ENCODE data around the gene TMOD3. TPM values are rescaled to one million over a fixed set of nuclear protein-coding genes. Genes with fewer than 3 reads are reported as not detected.
A peak's percentile ranks its signal among the peaks of the same experiment; 100 is the strongest.

TMOD3 gene
- total and polyA plus RNA-seq, 12 donors, result 5.4 to 28.7 (median 18.2) TPM

DNA sequence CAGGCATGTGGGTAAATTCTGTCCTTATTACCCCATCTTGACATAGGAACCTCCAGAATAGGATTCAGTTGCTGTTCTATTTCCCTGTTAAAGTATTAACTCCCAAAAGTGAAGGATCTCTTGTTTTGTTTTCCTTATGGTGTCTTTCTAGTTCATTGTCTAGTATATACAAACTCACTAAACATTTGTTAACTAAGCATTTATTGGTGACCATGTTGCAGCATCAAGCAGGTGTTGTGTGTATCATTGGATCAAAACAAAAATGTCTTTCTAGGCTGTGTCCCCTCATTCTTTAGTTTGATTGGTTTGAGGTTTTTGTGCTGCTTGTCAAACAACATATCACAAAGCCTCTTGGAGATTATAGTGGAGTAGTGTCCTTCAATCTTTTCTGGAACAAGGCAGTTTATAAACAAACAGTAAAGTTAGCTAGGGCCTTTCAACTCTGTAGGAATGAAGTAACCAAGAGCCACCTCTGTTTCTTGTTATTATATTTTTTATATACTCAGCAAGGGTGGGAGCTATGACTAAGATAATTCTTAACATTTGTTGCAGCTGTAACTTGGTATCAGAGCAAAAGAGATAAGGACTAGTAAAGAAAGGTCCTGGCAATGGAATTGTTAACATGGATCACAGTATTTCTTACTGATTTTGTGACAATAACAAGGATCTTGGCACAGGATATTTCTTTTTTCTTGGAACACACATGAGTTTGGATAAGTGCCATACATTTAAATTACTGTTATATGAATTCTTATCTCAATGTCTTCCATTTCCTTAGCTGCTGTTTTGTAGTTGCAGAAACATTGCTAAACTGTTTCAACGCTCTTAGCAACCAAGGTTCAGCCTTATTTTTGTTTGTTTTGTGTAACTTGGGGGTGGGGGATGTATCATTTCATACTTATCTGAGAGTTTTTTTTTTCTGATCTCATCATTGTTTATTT is 49.3 kb downstream of the TMOD3 start:
- 25 to 28% methylated on average over 1 of the region's 1 CpG for WGBS, 2 donors
- no peaks in the 10 kb centered on the region for H3K9me3 ChIP-seq
- peak; percentile 36 to 80 (median 62) for ATAC-seq
- H3K4me1 ChIP-seq, result peaks cover 0 to 75% (median 41%) of the 10 kb centered on the region in 9 donors
- peak overlapping the region in 9 of 10 donors; percentile 17 to 72 (median 66) for H3K27ac ChIP-seq
- DNase-seq, result no peak
- H3K27me3 ChIP-seq, result no peaks in the 10 kb centered on the region
- H3K4me3 ChIP-seq, result no peak overlapping the region
- H3K36me3 ChIP-seq, result peaks cover 0 to 29% (median 4%) of the 10 kb centered on the region in 9 donors
- intact Hi-C loops (cut with DNase I), result loop anchor here in 3 of 10 donors (5.0 kb wide), 2 partner anchors 36 to 46 kb away; no protein-coding TSS in a partner anchor
- TF ChIP-seq, protein P1, sequence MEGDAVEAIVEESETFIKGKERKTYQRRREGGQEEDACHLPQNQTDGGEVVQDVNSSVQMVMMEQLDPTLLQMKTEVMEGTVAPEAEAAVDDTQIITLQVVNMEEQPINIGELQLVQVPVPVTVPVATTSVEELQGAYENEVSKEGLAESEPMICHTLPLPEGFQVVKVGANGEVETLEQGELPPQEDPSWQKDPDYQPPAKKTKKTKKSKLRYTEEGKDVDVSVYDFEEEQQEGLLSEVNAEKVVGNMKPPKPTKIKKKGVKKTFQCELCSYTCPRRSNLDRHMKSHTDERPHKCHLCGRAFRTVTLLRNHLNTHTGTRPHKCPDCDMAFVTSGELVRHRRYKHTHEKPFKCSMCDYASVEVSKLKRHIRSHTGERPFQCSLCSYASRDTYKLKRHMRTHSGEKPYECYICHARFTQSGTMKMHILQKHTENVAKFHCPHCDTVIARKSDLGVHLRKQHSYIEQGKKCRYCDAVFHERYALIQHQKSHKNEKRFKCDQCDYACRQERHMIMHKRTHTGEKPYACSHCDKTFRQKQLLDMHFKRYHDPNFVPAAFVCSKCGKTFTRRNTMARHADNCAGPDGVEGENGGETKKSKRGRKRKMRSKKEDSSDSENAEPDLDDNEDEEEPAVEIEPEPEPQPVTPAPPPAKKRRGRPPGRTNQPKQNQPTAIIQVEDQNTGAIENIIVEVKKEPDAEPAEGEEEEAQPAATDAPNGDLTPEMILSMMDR (IDR thresholded peaks at IDR 0.05), result no peak

DNA sequence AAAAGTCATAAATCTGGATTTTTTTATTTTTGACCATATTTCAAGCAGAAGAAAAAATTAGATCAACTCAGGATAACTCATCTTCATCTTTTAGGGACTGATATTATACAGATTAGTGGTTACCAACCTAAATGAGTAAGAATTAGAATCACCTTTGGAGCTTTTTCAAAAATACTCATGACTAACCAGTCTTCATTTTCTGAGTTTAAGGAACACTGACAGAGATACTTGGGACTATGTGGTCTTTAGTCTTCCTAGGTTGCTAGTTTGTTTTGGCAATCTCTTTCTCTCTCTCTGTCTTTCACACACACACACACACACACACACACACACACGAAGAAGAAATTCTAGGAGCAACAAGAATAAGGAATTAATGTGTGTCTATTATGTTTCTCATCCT is 50.1 kb downstream of the TMOD3 start:
- H3K9me3 ChIP-seq, result no peaks in the 10 kb centered on the region
- TF ChIP-seq, protein P1 (IDR thresholded peaks at IDR 0.05), result no peak
- intact Hi-C loops (cut with DNase I), result loop anchor here in 3 of 10 donors (5.0 kb wide), 2 partner anchors 37 to 47 kb away; no protein-coding TSS in a partner anchor
- peaks cover 0 to 75% (median 42%) of the 10 kb centered on the region in 9 donors for H3K4me1 ChIP-seq
- peaks cover 0 to 21% (median 2%) of the 10 kb centered on the region in 9 donors for H3K36me3 ChIP-seq
- no peaks in the 10 kb centered on the region for H3K27me3 ChIP-seq
- 25 to 32% methylated on average over 1 of the region's 1 CpG for WGBS, 2 donors
- peak overlapping the region in 9 of 10 donors; percentile 5 to 72 (median 56) for H3K27ac ChIP-seq
- ATAC-seq (no peak), DNase-seq (no peak)
- H3K4me3 ChIP-seq, result no peak overlapping the region

DNA sequence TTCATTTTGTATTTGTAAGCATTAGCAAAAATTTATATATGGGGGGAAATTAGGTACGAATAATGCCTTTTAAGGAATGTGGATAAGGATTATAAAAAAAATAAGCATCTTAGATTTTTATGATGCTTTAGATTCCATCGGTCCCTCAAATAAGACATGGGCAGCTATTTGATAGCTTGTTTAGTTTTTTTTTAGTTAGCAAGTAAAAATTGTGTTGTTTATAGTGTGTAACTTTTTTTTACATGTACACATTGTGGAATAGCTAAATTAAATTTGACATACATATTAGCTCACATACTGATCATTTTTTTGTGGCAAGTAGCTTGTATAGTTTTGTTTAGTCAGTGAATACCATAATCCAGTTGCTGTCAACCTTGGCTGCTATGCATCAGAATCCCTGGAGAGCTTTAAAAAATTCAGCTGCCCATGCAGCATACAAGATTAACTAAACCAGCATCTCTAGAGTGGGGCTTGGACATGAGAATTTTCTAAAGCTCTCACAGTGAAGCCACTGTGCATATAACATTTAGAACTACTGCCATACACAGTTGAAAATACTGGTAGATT is 53.9 kb downstream of the TMOD3 start:
- Histone ChIP-seq H3K4me3 (no peak overlapping the region), H3K9me3 (no peaks in the 10 kb centered on the region), H3K36me3 (peaks cover 0 to 19% (median 0%) of the 10 kb centered on the region in 9 donors), H3K4me1 (peaks cover 0 to 64% (median 39%) of the 10 kb centered on the region in 9 donors), H3K27me3 (no peaks in the 10 kb centered on the region), H3K27ac (peak overlapping the region in 1 of 10 donors; percentile 41)
- DNase-seq (no peak), ATAC-seq (no peak)
- TF ChIP-seq, protein P1 (IDR thresholded peaks at IDR 0.05), result no peak
- 86 to 91% methylated on average over 2 of the region's 2 CpGs for whole genome bisulfite sequencing, 2 donors
- intact Hi-C loops (cut with DNase I), result loop anchor here in 3 of 10 donors (5.0 to 10.0 kb wide), 4 partner anchors 36 to 341 kb away; partner anchors contain the start of gene TMOD3 (in 1 of the 3)

DNA sequence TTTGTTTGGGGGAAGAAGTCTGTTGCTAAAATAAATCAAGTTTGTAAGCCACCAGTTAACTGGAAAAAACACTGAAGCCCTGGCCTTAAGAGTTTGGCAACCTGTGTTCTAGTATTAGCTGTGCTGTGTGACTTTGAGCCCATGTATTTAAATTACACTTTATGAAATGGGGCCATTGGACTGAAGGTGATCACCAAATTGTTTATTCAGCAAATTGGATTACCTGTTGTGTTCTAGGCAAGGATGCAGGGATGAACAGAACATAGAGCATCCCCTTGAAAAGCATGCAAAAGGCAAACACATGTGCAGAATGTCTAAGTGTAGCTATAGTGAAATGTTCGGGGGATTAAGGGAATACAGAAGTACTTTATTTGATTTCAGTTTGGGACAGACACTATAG is 54.6 kb downstream of the TMOD3 start:
- peak in 2 of 8 donors; percentile 16 to 24 for ATAC-seq

More for the DNA sequence above, 54.6 kb downstream of the TMOD3 start:
- H3K36me3 ChIP-seq, result peaks cover 0 to 21% (median 0%) of the 10 kb centered on the region in 9 donors
- 78 to 95% methylated on average over 1 of the region's 1 CpG for WGBS, 2 donors
- no peaks in the 10 kb centered on the region for H3K9me3 ChIP-seq
- intact Hi-C loops (cut with DNase I), result loop anchor here in 4 of 10 donors (2.0 to 10.0 kb wide), 5 partner anchors 37 to 341 kb away; partner anchors contain the start of gene TMOD3 (in 1 of the 4)
- H3K27me3 ChIP-seq, result no peaks in the 10 kb centered on the region
- H3K27ac ChIP-seq, result peak overlapping the region in 4 of 10 donors; percentile 7 to 41 (median 10)
- no peak overlapping the region for H3K4me3 ChIP-seq
- TF ChIP-seq, protein P1 (IDR thresholded peaks at IDR 0.05), result no peak
- no peak for DNase-seq
- peaks cover 0 to 63% (median 32%) of the 10 kb centered on the region in 9 donors for H3K4me1 ChIP-seq
